Neutrophil (primary cell): ENCODE results near the gene POLR2H.
A peak's percentile ranks its signal among the peaks of the same experiment; 100 is the strongest.

ENCODE experiments used
- H3K27ac ChIP-seq: fragments of 200-600 bp; sonication (generic); 2 replicates; pipeline ENCODE4 v1.5.1; 2016; ENCODE audit warnings: mild to moderate bottlenecking, moderate library complexity
- H3K27me3 ChIP-seq: fragments of 200-600 bp; sonication (generic); 2 replicates; pipeline ENCODE4 v1.6.0; 2016; ENCODE audit warnings: mild to moderate bottlenecking
- H3K36me3 ChIP-seq: fragments of 200-600 bp; sonication (generic); 2 replicates; pipeline ENCODE4 v1.5.1; 2017
- H3K4me1 ChIP-seq, 2 experiments: fragments of 200-600 bp in 1 of 2; sonication (generic) in 1 of 2; 1 replicate in 1 of 2; 2 replicates in 1 of 2; pipeline versions ENCODE4 v1.5.1 to v1.6.1; 2013 to 2016; ENCODE audit warnings: low read depth in 1 of 2, low read length in 1 of 2, mild to moderate bottlenecking in 1 of 2, moderate library complexity in 1 of 2; ENCODE audit not compliant: control insufficient read depth in 1 of 2, insufficient read depth in 1 of 2
- H3K4me3 ChIP-seq, 2 experiments: fragments of 200-600 bp in 1 of 2; sonication (generic) in 1 of 2; 1 replicate in 1 of 2; 2 replicates in 1 of 2; pipeline ENCODE4 v1.5.1; 2013 to 2016; ENCODE audit warnings: low read depth in 1 of 2, low read length in 1 of 2, mild to moderate bottlenecking in 1 of 2, moderate library complexity in 1 of 2
- H3K9me3 ChIP-seq: fragments of 200-600 bp; sonication (generic); 2 replicates; pipeline ENCODE4 v1.5.1; 2016
- CTCF ChIP-seq: fragments of 200-600 bp; sonication (generic); IDR thresholded peaks from 2 replicates; pipeline ENCODE4 v1.5.1; 2016; ENCODE audit warnings: antibody characterized with exemption

POLR2H gene

DNA sequence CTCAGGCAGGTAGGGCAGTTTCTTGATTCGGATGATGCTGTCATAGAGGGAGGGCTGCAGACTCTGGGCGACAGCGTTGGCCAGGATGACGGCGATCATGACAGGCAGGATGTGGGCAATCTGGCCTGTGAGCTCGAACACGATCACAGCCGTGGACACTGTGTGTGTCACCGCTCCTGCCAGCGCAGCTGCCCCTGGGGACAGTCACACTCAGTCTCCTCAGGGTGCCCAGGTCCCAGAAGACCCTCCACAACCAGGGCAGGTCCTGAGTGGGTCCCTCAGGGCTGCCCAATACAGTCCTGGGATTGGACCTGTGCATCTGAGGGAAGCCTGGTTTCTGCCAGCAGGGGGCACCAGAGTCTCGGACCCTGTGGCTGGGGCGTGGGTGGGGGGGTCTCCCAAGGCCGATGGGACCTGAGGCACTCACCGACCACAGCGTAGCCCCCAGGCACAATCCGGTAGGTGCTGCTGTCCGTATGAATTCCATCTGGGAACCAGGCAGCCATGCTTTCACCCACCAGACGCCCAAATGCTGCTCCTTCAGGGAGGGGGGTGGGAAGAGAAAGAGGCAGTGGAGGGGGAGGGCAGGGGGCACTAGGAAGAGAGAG, 7.3 kb upstream of the POLR2H start:
- Histone ChIP-seq H3K27me3 (peaks cover 6% of the 10 kb centered on the region), H3K27ac (no peak overlapping the region), H3K4me3 (no peak overlapping the region), H3K4me1 (no peaks in the 10 kb centered on the region), H3K36me3 (no peaks in the 10 kb centered on the region), H3K9me3 (no peaks in the 10 kb centered on the region)
- TF ChIP-seq CTCF = peak; percentile 52

DNA sequence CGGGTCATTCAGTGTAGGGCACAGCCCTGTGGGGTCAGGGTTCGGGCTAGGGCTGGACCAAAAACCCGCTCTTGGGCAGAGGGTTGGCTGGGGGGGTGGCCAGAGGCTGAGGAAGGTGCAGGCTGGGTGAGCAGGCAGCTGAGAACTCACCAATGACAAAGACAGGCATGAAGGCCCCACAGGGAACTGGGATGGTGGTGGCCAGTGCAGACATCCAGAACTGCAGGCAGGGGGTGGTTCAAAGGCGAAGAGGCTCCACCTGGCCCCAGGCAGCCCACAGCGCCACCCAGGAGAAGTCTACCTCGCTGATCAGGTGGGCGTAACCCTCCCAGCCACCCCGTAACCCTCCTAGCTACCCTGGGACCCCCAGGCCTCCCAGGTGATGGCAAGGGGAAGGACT, 6.8 kb upstream of the POLR2H start:
- Histone ChIP-seq H3K4me3 (no peak overlapping the region), H3K27me3 (peaks cover 12% of the 10 kb centered on the region), H3K36me3 (no peaks in the 10 kb centered on the region), H3K9me3 (no peaks in the 10 kb centered on the region), H3K4me1 (no peaks in the 10 kb centered on the region), H3K27ac (no peak overlapping the region)
- no peak for TF ChIP-seq CTCF

DNA sequence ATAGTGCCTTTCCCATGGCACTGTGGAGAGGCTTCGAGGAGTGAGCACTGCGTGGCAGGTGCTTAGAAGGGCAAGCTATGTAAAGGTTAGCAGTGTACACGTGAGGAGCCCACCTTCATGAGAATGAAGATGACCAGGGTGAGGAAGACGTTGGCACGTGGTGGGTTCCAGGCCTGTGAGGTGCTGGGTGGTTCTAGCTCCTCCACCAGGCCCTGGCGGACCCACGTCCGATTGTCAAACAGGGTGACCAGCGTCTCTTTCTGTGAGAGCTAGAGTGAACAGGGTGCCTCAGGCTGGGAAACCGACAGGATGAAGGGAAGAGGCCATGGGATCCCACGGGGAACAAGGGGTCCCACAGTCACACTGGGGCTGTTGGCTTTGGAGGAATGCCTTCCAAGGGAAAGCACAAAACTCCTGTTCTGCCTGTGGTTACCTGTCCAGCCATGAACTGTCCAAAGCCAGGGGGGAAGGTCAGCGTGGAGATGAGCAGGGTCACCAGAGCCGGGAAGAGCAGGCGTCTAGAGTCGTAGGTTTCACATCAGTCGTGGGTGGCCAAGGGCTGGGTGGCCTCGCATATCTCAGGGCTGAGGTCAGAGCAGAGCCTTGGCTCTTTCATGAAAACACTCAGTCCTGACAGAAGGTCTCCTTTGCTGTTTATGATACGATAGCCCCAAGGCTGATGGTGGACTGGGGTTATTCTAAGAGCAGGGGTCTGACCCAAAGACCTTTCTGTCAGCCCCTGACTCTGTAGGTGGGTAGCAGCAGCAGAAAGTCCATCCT, 6.1 kb upstream of the POLR2H start:
- Histone ChIP-seq H3K27ac (no peak overlapping the region), H3K9me3 (no peaks in the 10 kb centered on the region), H3K4me3 (no peak overlapping the region), H3K4me1 (no peaks in the 10 kb centered on the region), H3K27me3 (peaks cover 18% of the 10 kb centered on the region), H3K36me3 (no peaks in the 10 kb centered on the region)
- TF ChIP-seq CTCF = no peak

DNA sequence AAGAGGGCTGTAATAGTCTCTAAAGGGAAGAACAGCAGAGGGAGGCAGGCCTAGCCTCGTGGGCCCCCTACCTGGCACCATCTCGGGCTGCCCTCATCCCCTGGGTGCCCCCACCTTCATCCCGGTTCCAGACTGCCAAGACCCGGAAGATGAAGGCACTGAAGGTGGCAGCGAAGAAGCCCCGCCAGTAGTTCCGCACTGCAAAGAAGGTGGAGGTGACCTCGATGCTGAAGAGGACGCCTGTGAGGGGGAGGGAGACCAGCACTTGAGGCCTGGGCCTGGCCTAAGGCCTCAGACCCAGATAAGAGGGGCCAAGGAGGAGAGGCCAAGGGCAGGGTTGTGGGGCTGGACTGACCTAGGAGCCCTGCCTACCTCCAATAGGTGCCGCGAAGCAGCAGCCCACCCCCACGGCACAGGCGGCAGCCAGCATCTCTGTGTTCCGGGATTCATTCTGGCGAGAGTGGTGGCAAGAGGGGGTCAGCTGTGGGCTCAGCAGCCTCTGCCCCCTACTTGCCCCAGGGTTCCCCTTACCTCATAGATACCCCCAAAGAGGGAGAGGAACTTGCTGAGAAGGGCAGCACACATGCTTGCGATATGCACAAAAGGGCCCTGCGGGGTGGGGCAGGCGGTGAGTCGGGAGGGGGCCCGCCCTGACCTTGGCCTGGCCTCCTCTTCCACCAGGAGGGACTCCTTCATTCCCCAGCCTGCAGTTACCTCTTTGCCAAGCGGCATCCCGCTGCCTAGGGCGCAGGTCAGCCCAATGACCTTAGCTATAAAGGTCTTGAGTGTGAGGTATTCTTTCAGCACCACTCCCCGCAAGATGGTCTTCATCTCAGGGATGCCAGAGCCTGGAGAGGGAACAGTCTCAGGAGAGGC, 4.0 kb upstream of the POLR2H start:
- Histone ChIP-seq H3K4me3 (no peak overlapping the region), H3K36me3 (no peaks in the 10 kb centered on the region)
- TF ChIP-seq CTCF = no peak

GRCh38 chr3:184358124-184358767, 3.3 kb upstream of the POLR2H start:
- Histone ChIP-seq H3K27ac (no peak overlapping the region), H3K4me1 (peaks cover 17 to 20% of the 10 kb centered on the region in 2 experiments), H3K27me3 (peaks cover 28% of the 10 kb centered on the region), H3K4me3 (no peak overlapping the region), H3K9me3 (no peaks in the 10 kb centered on the region), H3K36me3 (no peaks in the 10 kb centered on the region)
- no peak for TF ChIP-seq CTCF

More for the DNA sequence above, 4.0 kb upstream of the POLR2H start:
- H3K27ac ChIP-seq = no peak overlapping the region
- H3K9me3 ChIP-seq = no peaks in the 10 kb centered on the region
- H3K4me1 ChIP-seq = peaks cover 13 to 14% of the 10 kb centered on the region in 2 experiments
- H3K27me3 ChIP-seq = peaks cover 28% of the 10 kb centered on the region
